ENCODE measurements around the gene TMEM229B. TPM values are rescaled to one million over a fixed set of nuclear protein-coding genes. Genes with fewer than 3 reads are reported as not detected.

The TMEM229B gene
- total RNA-seq, 1 donor from 2014 or later = 1.7 TPM

- Mint-ChIP-seq H3K4me1 (ENCODE audit: low read depth) (peaks cover under 1% of the 10 kb centered on the region), H3K4me3 (ENCODE audit: unreplicated experiment) (no peak overlapping the region)
These were observed 15.8 kb downstream of the TMEM229B start for GRCh38 chr14:67472726-67473125.

DNA sequence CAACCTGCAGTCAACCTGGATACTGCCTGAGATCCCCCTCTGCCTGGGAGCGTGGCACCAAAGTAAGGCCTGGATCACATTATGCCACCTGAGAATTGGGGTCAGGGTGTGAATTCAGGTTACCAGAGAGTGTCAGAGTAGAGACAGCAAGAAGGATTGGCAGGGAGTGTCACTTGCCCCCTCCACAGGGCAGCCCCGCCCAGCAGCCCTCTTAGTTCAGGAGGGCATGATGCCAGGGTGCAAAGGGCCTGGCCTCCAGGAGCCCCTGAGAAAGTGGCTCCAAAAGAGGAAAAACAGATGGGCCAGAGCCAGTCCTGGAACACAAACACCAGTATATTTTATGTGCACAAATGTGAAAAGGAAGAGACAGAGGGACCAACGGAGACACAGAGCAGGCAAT is 18.6 kb downstream of the TMEM229B start:
- H3K4me3 Mint-ChIP-seq (ENCODE audit: unreplicated experiment) = no peak overlapping the region
- no peak overlapping the region for H3K27ac Mint-ChIP-seq (ENCODE audit: unreplicated experiment)
- DNase-seq (ENCODE audit: low spot score) = no peak
- H3K27me3 Mint-ChIP-seq (ENCODE audit: low read depth) = peaks cover 11% of the 10 kb centered on the region
- no peaks in the 10 kb centered on the region for H3K36me3 Mint-ChIP-seq (ENCODE audit: low read depth)
- H3K4me1 Mint-ChIP-seq (ENCODE audit: low read depth) = no peaks in the 10 kb centered on the region
- no peaks in the 10 kb centered on the region for H3K9me3 Mint-ChIP-seq (ENCODE audit: low read depth)
- TF ChIP-seq, protein P1, sequence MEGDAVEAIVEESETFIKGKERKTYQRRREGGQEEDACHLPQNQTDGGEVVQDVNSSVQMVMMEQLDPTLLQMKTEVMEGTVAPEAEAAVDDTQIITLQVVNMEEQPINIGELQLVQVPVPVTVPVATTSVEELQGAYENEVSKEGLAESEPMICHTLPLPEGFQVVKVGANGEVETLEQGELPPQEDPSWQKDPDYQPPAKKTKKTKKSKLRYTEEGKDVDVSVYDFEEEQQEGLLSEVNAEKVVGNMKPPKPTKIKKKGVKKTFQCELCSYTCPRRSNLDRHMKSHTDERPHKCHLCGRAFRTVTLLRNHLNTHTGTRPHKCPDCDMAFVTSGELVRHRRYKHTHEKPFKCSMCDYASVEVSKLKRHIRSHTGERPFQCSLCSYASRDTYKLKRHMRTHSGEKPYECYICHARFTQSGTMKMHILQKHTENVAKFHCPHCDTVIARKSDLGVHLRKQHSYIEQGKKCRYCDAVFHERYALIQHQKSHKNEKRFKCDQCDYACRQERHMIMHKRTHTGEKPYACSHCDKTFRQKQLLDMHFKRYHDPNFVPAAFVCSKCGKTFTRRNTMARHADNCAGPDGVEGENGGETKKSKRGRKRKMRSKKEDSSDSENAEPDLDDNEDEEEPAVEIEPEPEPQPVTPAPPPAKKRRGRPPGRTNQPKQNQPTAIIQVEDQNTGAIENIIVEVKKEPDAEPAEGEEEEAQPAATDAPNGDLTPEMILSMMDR (IDR thresholded peaks at IDR 0.05) = no peak

More at GRCh38 chr14:67472726-67473125, 15.8 kb downstream of the TMEM229B start:
- H3K27ac Mint-ChIP-seq (ENCODE audit: unreplicated experiment) = no peak overlapping the region
- no peaks in the 10 kb centered on the region for H3K9me3 Mint-ChIP-seq (ENCODE audit: low read depth)
- DNase-seq (ENCODE audit: low spot score) = no peak
- H3K36me3 Mint-ChIP-seq (ENCODE audit: low read depth) = no peaks in the 10 kb centered on the region
- H3K27me3 Mint-ChIP-seq (ENCODE audit: low read depth) = peaks cover 2% of the 10 kb centered on the region
- TF ChIP-seq, protein P1 (IDR thresholded peaks at IDR 0.05) = no peak

- no peaks in the 10 kb centered on the region for H3K9me3 Mint-ChIP-seq (ENCODE audit: low read depth)
- TF ChIP-seq, protein P1 (IDR thresholded peaks at IDR 0.05) = no peak
- no peak for DNase-seq (ENCODE audit: low spot score)
- H3K36me3 Mint-ChIP-seq (ENCODE audit: low read depth) = no peaks in the 10 kb centered on the region
- no peak overlapping the region for H3K27ac Mint-ChIP-seq (ENCODE audit: unreplicated experiment)
- H3K27me3 Mint-ChIP-seq (ENCODE audit: low read depth) = peaks cover 24% of the 10 kb centered on the region
- no peak overlapping the region for H3K4me3 Mint-ChIP-seq (ENCODE audit: unreplicated experiment)
- no peaks in the 10 kb centered on the region for H3K4me1 Mint-ChIP-seq (ENCODE audit: low read depth)
These were observed 20.2 kb downstream of the TMEM229B start for GRCh38 chr14:67468378-67468730.

DNA sequence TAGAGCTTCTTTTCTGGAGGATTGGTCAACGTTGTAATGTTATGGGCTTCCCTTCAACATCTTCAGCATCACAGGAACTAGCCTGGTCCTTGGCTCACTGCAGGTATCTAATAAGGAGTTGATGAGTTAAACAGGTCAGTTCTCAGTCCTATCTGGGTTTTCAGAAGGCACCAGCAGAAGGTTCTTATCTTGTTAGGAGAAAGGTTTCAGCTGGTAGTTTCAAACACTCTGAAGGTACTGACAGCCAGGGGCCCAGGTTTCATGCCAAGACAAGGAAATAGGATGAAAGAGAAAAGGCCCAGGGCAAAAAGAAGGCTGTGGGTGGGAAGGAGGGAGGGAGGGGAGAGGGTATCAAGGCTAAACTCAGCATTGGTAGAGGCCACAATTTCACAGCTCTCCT is 21.4 kb downstream of the TMEM229B start:
- H3K27ac Mint-ChIP-seq (ENCODE audit: unreplicated experiment) = no peak overlapping the region
- peaks cover 24% of the 10 kb centered on the region for H3K27me3 Mint-ChIP-seq (ENCODE audit: low read depth)
- TF ChIP-seq, protein P1 (IDR thresholded peaks at IDR 0.05) = no peak
- H3K36me3 Mint-ChIP-seq (ENCODE audit: low read depth) = no peaks in the 10 kb centered on the region
- no peak overlapping the region for H3K4me3 Mint-ChIP-seq (ENCODE audit: unreplicated experiment)
- no peak for DNase-seq (ENCODE audit: low spot score)
- no peaks in the 10 kb centered on the region for H3K9me3 Mint-ChIP-seq (ENCODE audit: low read depth)
- no peaks in the 10 kb centered on the region for H3K4me1 Mint-ChIP-seq (ENCODE audit: low read depth)

DNA sequence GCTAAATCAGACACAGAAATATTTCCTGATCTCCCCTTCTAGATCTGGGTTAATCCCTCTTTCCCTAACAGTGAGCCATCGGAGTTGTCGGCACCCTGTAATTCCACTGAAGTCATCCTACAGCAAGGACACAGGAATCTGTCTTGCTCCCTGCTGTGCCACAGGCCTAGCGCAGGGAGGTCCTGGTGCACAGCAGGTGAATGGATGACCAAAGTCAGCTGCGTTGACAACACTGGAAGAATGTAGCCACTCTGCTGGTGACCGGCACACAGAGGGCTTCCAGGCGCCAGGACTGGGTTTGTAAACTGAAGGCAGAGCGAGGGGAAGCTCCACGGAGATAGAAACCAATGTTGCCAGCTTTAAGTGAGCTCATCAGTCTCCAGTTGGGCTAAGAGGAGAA is 23.6 kb downstream of the TMEM229B start:
- peaks cover 34% of the 10 kb centered on the region for H3K27me3 Mint-ChIP-seq (ENCODE audit: low read depth)
- H3K4me1 Mint-ChIP-seq (ENCODE audit: low read depth) = no peaks in the 10 kb centered on the region
- TF ChIP-seq, protein P1 (IDR thresholded peaks at IDR 0.05) = no peak
- no peaks in the 10 kb centered on the region for H3K9me3 Mint-ChIP-seq (ENCODE audit: low read depth)
- no peak overlapping the region for H3K27ac Mint-ChIP-seq (ENCODE audit: unreplicated experiment)
- H3K4me3 Mint-ChIP-seq (ENCODE audit: unreplicated experiment) = no peak overlapping the region
- H3K36me3 Mint-ChIP-seq (ENCODE audit: low read depth) = no peaks in the 10 kb centered on the region
- no peak for DNase-seq (ENCODE audit: low spot score)
